HepG2 (cell line): ENCODE data around the gene NEDD4. TPM values are rescaled to one million over a fixed set of nuclear protein-coding genes. Genes with fewer than 3 reads are reported as not detected.

Experiments used
- GATAD1 ChIP-seq: IDR thresholded peaks from 2 replicates; pipeline ENCODE4 v1.6.1; 2016; ENCODE audit warnings: missing genetic modification reagents, missing compliant biosample characterization
- HNF1B ChIP-seq: sonication (generic); formaldehyde crosslinking; IDR thresholded peaks from 2 replicates; pipeline ENCODE4 v1.5.1; 2020; ENCODE audit warnings: mild to moderate bottlenecking, moderate library complexity, missing genetic modification reagents
- HNF4A ChIP-seq: sonication (generic); formaldehyde crosslinking; IDR thresholded peaks from 2 replicates; pipeline ENCODE4 v1.4.0; 2020; ENCODE audit warnings: missing genetic modification reagents
- IRX3 ChIP-seq: sonication (generic); formaldehyde crosslinking; IDR thresholded peaks from 2 replicates; pipeline ENCODE4 v1.8.1; 2023; ENCODE audit warnings: mild to moderate bottlenecking, low read depth, missing genetic modification reagents, borderline replicate concordance
- KDM4B ChIP-seq: sonication (generic); formaldehyde crosslinking; IDR thresholded peaks from 2 replicates; pipeline ENCODE4 v1.4.0; 2020; ENCODE audit warnings: missing genetic modification reagents
- MBNL3 ChIP-seq: fragments of 250-450 bp; sonication (Bioruptor Pico); conservative IDR thresholded peaks from 2 replicates; pipeline ENCODE4 v1.8.0; 2022; ENCODE audit warnings: mild to moderate bottlenecking, inconsistent platforms
- MIER2 ChIP-seq: IDR thresholded peaks from 2 replicates; pipeline ENCODE4 v1.6.1; 2016; ENCODE audit warnings: missing biosample characterization, missing genetic modification reagents
- MIXL1 ChIP-seq: IDR thresholded peaks from 2 replicates; pipeline ENCODE4 v1.6.1; 2016
- MZF1 ChIP-seq: sonication (generic); formaldehyde crosslinking; IDR thresholded peaks from 2 replicates; pipeline ENCODE4 v1.8.1; 2023; ENCODE audit warnings: mild to moderate bottlenecking, missing genetic modification reagents, borderline replicate concordance
- PBX2 ChIP-seq: IDR thresholded peaks from 2 replicates; pipeline ENCODE4 v1.6.1; 2016; ENCODE audit warnings: control low read depth
- PHB2 ChIP-seq: fragments of 450-650 bp; IDR thresholded peaks from 2 replicates; pipeline ENCODE4 v1.6.1; 2018; ENCODE audit not compliant: partially characterized antibody
- RNF219 ChIP-seq: sonication (generic); formaldehyde crosslinking; IDR thresholded peaks from 2 replicates; pipeline ENCODE4 v1.5.0; 2020; ENCODE audit warnings: mild to moderate bottlenecking, missing genetic modification reagents
- SALL1 ChIP-seq: sonication (generic); formaldehyde crosslinking; IDR thresholded peaks from 2 replicates; pipeline ENCODE4 v1.8.0; 2022; ENCODE audit warnings: mild to moderate bottlenecking, missing genetic modification reagents
- TEF ChIP-seq: sonication (generic); formaldehyde crosslinking; IDR thresholded peaks from 2 replicates; pipeline ENCODE4 v1.5.0; 2020; ENCODE audit warnings: missing genetic modification reagents
- ZNF138 ChIP-seq: sonication (generic); formaldehyde crosslinking; IDR thresholded peaks from 2 replicates; pipeline ENCODE4 v1.5.0; 2020; ENCODE audit warnings: mild to moderate bottlenecking, low read depth, missing genetic modification reagents
- ZNF296 ChIP-seq: sonication (generic); formaldehyde crosslinking; conservative IDR thresholded peaks from 2 replicates; pipeline ENCODE4 v1.5.0; 2020; ENCODE audit warnings: mild to moderate bottlenecking, missing genetic modification reagents
- ZNF570 ChIP-seq: sonication (generic); formaldehyde crosslinking; IDR thresholded peaks from 2 replicates; pipeline ENCODE4 v1.4.0; 2020; ENCODE audit warnings: mild to moderate bottlenecking, missing genetic modification reagents, borderline replicate concordance
- ZNF644 ChIP-seq: IDR thresholded peaks from 2 replicates; pipeline ENCODE4 v1.6.1; 2016; ENCODE audit warnings: low read depth
- ZNF784 ChIP-seq: sonication (generic); formaldehyde crosslinking; IDR thresholded peaks from 2 replicates; pipeline ENCODE4 v1.5.1; 2020; ENCODE audit warnings: missing genetic modification reagents, mild to moderate bottlenecking, borderline replicate concordance
- polyA plus RNA-seq, 8 experiments: library from polyadenylated mRNA; depleted of rRNA in 3 of 8; stranded (reverse) in 7 of 8; unstranded in 1 of 8; fragments of >200 nt; fragmentation: Illumina TruSeq in 4 of 8; extraction: Trizol in 4 of 8; gene quantifications; 2 replicates each; pipeline versions ENCODE4 v1.2.1 to v1.2.3, GENCODE V29; 2011 to 2016; ENCODE audit warnings: low read depth in 4 of 8, missing spikeins in 1 of 8, mixed read lengths in 1 of 8; ENCODE audit not compliant: insufficient read depth in 1 of 8
- total RNA-seq, 5 experiments: library from RNA; depleted of rRNA; stranded (reverse); fragments of >200 nt; fragmentation: Illumina TruSeq; extraction: Trizol; gene quantifications; 2 replicates each; pipeline ENCODE4 v1.2.3, GENCODE V29; 2016; ENCODE audit warnings: low read depth in 1 of 5
- TF ChIP-seq, protein P1 (sequence below): sonication (generic); formaldehyde crosslinking; conservative IDR thresholded peaks from 2 replicates; pipeline ENCODE4 v1.4.0; 2020; ENCODE audit warnings: mild to moderate bottlenecking, missing genetic modification reagents, moderate library complexity
- TF ChIP-seq, protein P2 (sequence below): sonication (generic); formaldehyde crosslinking; IDR thresholded peaks from 2 replicates; pipeline ENCODE4 v1.5.0; 2020; ENCODE audit warnings: mild to moderate bottlenecking, low read depth, missing genetic modification reagents, borderline replicate concordance

NEDD4 gene
- total and polyA plus RNA-seq, 2 of the 13 experiments (the other 11 are each of a cell fraction or from before 2014, with no cell fraction given): 10.4 to 13.0 TPM

- TF ChIP-seq, protein P1, sequence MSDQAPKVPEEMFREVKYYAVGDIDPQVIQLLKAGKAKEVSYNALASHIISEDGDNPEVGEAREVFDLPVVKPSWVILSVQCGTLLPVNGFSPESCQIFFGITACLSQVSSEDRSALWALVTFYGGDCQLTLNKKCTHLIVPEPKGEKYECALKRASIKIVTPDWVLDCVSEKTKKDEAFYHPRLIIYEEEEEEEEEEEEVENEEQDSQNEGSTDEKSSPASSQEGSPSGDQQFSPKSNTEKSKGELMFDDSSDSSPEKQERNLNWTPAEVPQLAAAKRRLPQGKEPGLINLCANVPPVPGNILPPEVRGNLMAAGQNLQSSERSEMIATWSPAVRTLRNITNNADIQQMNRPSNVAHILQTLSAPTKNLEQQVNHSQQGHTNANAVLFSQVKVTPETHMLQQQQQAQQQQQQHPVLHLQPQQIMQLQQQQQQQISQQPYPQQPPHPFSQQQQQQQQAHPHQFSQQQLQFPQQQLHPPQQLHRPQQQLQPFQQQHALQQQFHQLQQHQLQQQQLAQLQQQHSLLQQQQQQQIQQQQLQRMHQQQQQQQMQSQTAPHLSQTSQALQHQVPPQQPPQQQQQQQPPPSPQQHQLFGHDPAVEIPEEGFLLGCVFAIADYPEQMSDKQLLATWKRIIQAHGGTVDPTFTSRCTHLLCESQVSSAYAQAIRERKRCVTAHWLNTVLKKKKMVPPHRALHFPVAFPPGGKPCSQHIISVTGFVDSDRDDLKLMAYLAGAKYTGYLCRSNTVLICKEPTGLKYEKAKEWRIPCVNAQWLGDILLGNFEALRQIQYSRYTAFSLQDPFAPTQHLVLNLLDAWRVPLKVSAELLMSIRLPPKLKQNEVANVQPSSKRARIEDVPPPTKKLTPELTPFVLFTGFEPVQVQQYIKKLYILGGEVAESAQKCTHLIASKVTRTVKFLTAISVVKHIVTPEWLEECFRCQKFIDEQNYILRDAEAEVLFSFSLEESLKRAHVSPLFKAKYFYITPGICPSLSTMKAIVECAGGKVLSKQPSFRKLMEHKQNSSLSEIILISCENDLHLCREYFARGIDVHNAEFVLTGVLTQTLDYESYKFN (CRISPR knock-in tag): no peak
- TF ChIP-seq, protein P2, sequence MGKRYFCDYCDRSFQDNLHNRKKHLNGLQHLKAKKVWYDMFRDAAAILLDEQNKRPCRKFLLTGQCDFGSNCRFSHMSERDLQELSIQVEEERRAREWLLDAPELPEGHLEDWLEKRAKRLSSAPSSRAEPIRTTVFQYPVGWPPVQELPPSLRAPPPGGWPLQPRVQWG (CRISPR knock-in tag): no peak
- TF ChIP-seq ZNF296 (CRISPR knock-in tag) (no peak), ZNF570 (CRISPR knock-in tag) (no peak), PBX2 (CRISPR knock-in tag) (no peak), TEF (CRISPR knock-in tag) (no peak), ZNF138 (no peak), HNF1B (CRISPR knock-in tag) (no peak), ZNF784 (CRISPR knock-in tag) (no peak), RNF219 (CRISPR knock-in tag) (no peak), MBNL3 (no peak), MIXL1 (CRISPR knock-in tag) (no peak), SALL1 (CRISPR knock-in tag) (0 out of 2 replicates have a peak, but pooled peaks have one; percentile 22), KDM4B (CRISPR knock-in tag) (no peak), MIER2 (CRISPR knock-in tag) (no peak), HNF4A (CRISPR knock-in tag) (0 out of 2 replicates have a peak, but pooled peaks have one; percentile 16), IRX3 (CRISPR knock-in tag) (no peak), PHB2 (no peak), GATAD1 (CRISPR knock-in tag) (no peak), ZNF644 (CRISPR knock-in tag) (peak; percentile 28; the same call in 1 of the 2 replicates), MZF1 (CRISPR knock-in tag) (no peak)
Measured at GRCh38 chr15:56017920-56018319, 24.5 kb upstream of the NEDD4 start (continued).
